Ovary (tissue), 3 donors: ENCODE results near the gene USP9X.

Experiments used
- CTCF ChIP-seq, 3 donors: fragments of 450-650 bp in 2 of 3; fragments of 200-600 bp in 1 of 3; IDR thresholded peaks; one replicate each; pipeline versions ENCODE4 v1.5.1 to v1.8.0; 2016 to 2022; ENCODE audit warnings: antibody characterized with exemption in 3 of 3, mild to moderate bottlenecking in 1 of 3
- EP300 ChIP-seq: sonication (generic); formaldehyde crosslinking; IDR thresholded peaks from one replicate; pipeline ENCODE4 v1.6.1; 2017; ENCODE audit warnings: antibody characterized with exemption
- donor health status: DM: no; HTN: no; CAD: no.

GRCh38 chrX:41064018-41064417 lies 21.2 kb upstream of the USP9X start:
- TF ChIP-seq CTCF (IDR thresholded peaks at IDR 0.05) (no peak), EP300 (no peak)
